WTC11 (cell line): ENCODE data around the gene PRKCQ.

Source experiments
- CBFB ChIP-seq: sonication (generic); formaldehyde crosslinking; IDR thresholded peaks from 2 replicates; pipeline ENCODE4 v1.8.1; 2022; ENCODE audit warnings: mild to moderate bottlenecking, low read depth, missing genetic modification reagents
- FOXP1 ChIP-seq: sonication (generic); formaldehyde crosslinking; IDR thresholded peaks from 2 replicates; pipeline ENCODE4 v1.8.0; 2022; ENCODE audit warnings: missing genetic modification reagents, mild to moderate bottlenecking, moderate library complexity, borderline replicate concordance
- GABPB1 ChIP-seq: sonication (generic); formaldehyde crosslinking; IDR thresholded peaks from 2 replicates; pipeline ENCODE4 v1.8.1; 2023; ENCODE audit warnings: mild to moderate bottlenecking, missing genetic modification reagents
- MYBL2 ChIP-seq: sonication (generic); formaldehyde crosslinking; IDR thresholded peaks from 2 replicates; pipeline ENCODE4 v1.8.1; 2023; ENCODE audit warnings: mild to moderate bottlenecking, moderate library complexity, missing genetic modification reagents
- ZNF396 ChIP-seq: fragments of 250-450 bp; sonication (Bioruptor Pico); IDR thresholded peaks from 2 replicates; pipeline ENCODE4 v1.8.0; 2021; ENCODE audit warnings: mild to moderate bottlenecking, moderate library complexity, borderline replicate concordance
- TF ChIP-seq, protein P1 (sequence below): sonication (generic); formaldehyde crosslinking; IDR thresholded peaks from 2 replicates; pipeline ENCODE4 v1.8.1; 2022; ENCODE audit warnings: missing genetic modification reagents, borderline replicate concordance
- TF ChIP-seq, protein P2 (sequence below): fragments of 200-600 bp; IDR thresholded peaks from 2 replicates; pipeline ENCODE4 v1.8.0; 2022; ENCODE audit warnings: antibody characterized with exemption
- TF ChIP-seq, protein P3 (sequence below): sonication (generic); formaldehyde crosslinking; IDR thresholded peaks from 2 replicates; pipeline ENCODE4 v1.8.1; 2023; ENCODE audit warnings: mild to moderate bottlenecking, moderate library complexity, missing genetic modification reagents
- TF ChIP-seq, protein P4 (sequence below): sonication (generic); formaldehyde crosslinking; IDR thresholded peaks from 2 replicates; pipeline ENCODE4 v1.8.0; 2022; ENCODE audit warnings: mild to moderate bottlenecking, missing genetic modification reagents
- TF ChIP-seq, protein P5 (sequence below): sonication (generic); formaldehyde crosslinking; IDR thresholded peaks from 2 replicates; pipeline ENCODE4 v1.8.1; 2023; ENCODE audit warnings: mild to moderate bottlenecking, missing genetic modification reagents
- TF ChIP-seq, protein P6 (sequence below): sonication (generic); formaldehyde crosslinking; IDR thresholded peaks from 2 replicates; pipeline ENCODE4 v1.8.1; 2023; ENCODE audit warnings: mild to moderate bottlenecking, missing genetic modification reagents, moderate library complexity

DNA sequence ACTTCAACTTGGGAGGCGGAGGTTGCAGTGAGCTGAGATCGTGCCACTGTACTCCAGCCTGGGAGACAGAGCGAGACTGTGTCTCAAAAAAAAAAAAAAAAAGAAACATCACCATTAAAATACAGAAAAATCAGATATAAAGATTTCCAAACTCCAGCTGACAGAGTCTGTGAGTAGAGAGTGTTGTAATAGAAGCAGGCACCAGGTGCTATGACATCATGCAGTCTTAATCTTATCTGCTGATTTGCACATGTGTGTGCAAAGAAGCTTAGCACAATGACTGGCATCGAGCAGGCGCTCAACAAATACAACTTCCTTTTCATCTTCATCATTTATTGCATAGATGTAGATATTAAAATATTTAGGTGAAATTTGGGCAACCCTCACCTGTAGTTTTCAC is 92.2 kb downstream of the PRKCQ start:
- TF ChIP-seq, protein P1, sequence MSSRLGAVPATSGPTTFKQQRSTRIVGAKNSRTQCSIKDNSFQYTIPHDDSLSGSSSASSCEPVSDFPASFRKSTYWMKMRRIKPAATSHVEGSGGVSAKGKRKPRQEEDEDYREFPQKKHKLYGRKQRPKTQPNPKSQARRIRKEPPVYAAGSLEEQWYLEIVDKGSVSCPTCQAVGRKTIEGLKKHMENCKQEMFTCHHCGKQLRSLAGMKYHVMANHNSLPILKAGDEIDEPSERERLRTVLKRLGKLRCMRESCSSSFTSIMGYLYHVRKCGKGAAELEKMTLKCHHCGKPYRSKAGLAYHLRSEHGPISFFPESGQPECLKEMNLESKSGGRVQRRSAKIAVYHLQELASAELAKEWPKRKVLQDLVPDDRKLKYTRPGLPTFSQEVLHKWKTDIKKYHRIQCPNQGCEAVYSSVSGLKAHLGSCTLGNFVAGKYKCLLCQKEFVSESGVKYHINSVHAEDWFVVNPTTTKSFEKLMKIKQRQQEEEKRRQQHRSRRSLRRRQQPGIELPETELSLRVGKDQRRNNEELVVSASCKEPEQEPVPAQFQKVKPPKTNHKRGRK (CRISPR knock-in tag): no peak
- TF ChIP-seq, protein P2, sequence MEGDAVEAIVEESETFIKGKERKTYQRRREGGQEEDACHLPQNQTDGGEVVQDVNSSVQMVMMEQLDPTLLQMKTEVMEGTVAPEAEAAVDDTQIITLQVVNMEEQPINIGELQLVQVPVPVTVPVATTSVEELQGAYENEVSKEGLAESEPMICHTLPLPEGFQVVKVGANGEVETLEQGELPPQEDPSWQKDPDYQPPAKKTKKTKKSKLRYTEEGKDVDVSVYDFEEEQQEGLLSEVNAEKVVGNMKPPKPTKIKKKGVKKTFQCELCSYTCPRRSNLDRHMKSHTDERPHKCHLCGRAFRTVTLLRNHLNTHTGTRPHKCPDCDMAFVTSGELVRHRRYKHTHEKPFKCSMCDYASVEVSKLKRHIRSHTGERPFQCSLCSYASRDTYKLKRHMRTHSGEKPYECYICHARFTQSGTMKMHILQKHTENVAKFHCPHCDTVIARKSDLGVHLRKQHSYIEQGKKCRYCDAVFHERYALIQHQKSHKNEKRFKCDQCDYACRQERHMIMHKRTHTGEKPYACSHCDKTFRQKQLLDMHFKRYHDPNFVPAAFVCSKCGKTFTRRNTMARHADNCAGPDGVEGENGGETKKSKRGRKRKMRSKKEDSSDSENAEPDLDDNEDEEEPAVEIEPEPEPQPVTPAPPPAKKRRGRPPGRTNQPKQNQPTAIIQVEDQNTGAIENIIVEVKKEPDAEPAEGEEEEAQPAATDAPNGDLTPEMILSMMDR: no peak
- TF ChIP-seq FOXP1 (no peak), ZNF396 (no peak), MYBL2 (CRISPR knock-in tag) (no peak), GABPB1 (CRISPR knock-in tag) (no peak), CBFB (no peak)
- TF ChIP-seq, protein P3, sequence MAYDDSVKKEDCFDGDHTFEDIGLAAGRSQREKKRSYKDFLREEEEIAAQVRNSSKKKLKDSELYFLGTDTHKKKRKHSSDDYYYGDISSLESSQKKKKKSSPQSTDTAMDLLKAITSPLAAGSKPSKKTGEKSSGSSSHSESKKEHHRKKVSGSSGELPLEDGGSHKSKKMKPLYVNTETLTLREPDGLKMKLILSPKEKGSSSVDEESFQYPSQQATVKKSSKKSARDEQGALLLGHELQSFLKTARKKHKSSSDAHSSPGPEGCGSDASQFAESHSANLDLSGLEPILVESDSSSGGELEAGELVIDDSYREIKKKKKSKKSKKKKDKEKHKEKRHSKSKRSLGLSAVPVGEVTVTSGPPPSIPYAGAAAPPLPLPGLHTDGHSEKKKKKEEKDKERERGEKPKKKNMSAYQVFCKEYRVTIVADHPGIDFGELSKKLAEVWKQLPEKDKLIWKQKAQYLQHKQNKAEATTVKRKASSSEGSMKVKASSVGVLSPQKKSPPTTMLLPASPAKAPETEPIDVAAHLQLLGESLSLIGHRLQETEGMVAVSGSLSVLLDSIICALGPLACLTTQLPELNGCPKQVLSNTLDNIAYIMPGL: no peak
- TF ChIP-seq, protein P4, sequence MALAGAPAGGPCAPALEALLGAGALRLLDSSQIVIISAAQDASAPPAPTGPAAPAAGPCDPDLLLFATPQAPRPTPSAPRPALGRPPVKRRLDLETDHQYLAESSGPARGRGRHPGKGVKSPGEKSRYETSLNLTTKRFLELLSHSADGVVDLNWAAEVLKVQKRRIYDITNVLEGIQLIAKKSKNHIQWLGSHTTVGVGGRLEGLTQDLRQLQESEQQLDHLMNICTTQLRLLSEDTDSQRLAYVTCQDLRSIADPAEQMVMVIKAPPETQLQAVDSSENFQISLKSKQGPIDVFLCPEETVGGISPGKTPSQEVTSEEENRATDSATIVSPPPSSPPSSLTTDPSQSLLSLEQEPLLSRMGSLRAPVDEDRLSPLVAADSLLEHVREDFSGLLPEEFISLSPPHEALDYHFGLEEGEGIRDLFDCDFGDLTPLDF (CRISPR knock-in tag): no peak
- TF ChIP-seq, protein P5, sequence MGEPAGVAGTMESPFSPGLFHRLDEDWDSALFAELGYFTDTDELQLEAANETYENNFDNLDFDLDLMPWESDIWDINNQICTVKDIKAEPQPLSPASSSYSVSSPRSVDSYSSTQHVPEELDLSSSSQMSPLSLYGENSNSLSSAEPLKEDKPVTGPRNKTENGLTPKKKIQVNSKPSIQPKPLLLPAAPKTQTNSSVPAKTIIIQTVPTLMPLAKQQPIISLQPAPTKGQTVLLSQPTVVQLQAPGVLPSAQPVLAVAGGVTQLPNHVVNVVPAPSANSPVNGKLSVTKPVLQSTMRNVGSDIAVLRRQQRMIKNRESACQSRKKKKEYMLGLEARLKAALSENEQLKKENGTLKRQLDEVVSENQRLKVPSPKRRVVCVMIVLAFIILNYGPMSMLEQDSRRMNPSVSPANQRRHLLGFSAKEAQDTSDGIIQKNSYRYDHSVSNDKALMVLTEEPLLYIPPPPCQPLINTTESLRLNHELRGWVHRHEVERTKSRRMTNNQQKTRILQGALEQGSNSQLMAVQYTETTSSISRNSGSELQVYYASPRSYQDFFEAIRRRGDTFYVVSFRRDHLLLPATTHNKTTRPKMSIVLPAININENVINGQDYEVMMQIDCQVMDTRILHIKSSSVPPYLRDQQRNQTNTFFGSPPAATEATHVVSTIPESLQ: no peak
- TF ChIP-seq, protein P6, sequence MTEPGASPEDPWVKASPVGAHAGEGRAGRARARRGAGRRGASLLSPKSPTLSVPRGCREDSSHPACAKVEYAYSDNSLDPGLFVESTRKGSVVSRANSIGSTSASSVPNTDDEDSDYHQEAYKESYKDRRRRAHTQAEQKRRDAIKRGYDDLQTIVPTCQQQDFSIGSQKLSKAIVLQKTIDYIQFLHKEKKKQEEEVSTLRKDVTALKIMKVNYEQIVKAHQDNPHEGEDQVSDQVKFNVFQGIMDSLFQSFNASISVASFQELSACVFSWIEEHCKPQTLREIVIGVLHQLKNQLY: no peak
